Dendritic cell treated with granulocyte-macrophage colony-stimulating factor and Interleukin-4, amounts not matched to agents 40 ng/mL and 50 ng/mL, for 4 days (primary cell): Measurements from ENCODE around the gene PTCH1.
A peak's percentile ranks its signal among the peaks of the same experiment; 100 is the strongest.

Experiments
- H3K27ac Mint-ChIP-seq: one replicate; pipeline ENCODE4 v1.8.0; 2022; ENCODE audit warnings: mild to moderate bottlenecking, mixed read lengths
- H3K27me3 Mint-ChIP-seq: one replicate; pipeline ENCODE4 v1.8.0; 2022; ENCODE audit warnings: mild to moderate bottlenecking, mixed read lengths
- H3K36me3 Mint-ChIP-seq: one replicate; pipeline ENCODE4 v1.8.0; 2022; ENCODE audit warnings: low read depth, mixed read lengths
- H3K4me1 Mint-ChIP-seq: one replicate; pipeline ENCODE4 v1.8.0; 2022; ENCODE audit warnings: low read depth, mixed read lengths
- H3K4me3 Mint-ChIP-seq: one replicate; pipeline ENCODE4 v1.8.0; 2022; ENCODE audit warnings: mild to moderate bottlenecking, moderate library complexity, mixed read lengths
- H3K9me3 Mint-ChIP-seq: one replicate; pipeline ENCODE4 v1.8.0; 2022; ENCODE audit warnings: mixed read lengths
- intact Hi-C: fragments of 100-400 bp; cut with micrococcal nuclease; formaldehyde crosslinking; loops from one replicate; pipeline ENCODE4 v1.15.0; 2022

The PTCH1 gene

GRCh38 chr9:95508968-95509850 lies 7.6 kb downstream of the PTCH1 start:
- H3K27ac Mint-ChIP-seq = no peak overlapping the region
- H3K4me1 Mint-ChIP-seq = peaks cover 57% of the 10 kb centered on the region
- H3K4me3 Mint-ChIP-seq = peak overlapping the region; percentile 94
- H3K36me3 Mint-ChIP-seq = peaks cover 6% of the 10 kb centered on the region
- peaks cover 89% of the 10 kb centered on the region for H3K27me3 Mint-ChIP-seq
- intact Hi-C loops = loop anchor here (10.0 kb wide), 1 partner anchor 184 kb away; no protein-coding TSS in a partner anchor
- no peaks in the 10 kb centered on the region for H3K9me3 Mint-ChIP-seq

DNA sequence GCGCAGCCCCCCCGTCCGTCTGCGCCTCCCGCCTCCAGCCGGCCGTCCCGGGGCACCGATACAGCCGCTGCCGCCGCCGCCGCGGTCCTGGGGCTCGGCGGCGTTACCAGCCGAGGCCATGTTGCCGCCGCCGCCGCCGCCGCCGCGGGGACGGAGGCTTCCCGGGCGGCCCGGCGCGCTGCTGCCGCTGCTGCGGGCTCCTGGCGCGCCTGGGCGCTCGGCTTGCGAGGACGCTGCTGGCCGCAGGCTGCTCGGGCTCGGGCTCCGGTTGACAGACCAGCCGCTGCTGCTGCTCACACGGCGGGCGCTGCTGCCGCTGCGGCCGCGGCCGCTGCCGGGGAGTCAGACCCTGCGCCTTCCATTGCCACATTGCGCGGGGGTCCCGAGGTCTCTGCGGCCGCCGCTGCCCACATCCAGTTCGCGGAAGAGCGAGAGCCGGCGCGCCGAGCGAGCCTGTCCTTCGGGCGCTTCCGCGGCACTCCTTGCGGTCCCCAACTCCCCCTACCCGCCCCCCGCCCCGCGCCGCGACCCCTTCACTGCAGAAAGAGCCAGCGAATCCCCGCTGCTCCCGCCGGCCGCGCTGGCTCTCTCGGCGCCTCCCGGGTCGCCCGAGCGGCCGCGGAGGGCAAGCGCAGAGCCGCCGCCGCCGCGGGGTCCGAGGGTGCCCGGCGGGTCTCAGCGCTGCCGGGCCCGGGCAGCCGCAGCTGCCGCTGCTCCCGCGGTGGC lies 8.4 kb downstream of the PTCH1 start:
- peak overlapping the region; percentile 94 for H3K4me3 Mint-ChIP-seq
- peaks cover 85% of the 10 kb centered on the region for H3K27me3 Mint-ChIP-seq
- intact Hi-C loops = loop anchor here (10.0 kb wide), 1 partner anchor 184 kb away; no protein-coding TSS in a partner anchor
- peaks cover 6% of the 10 kb centered on the region for H3K36me3 Mint-ChIP-seq
- no peaks in the 10 kb centered on the region for H3K9me3 Mint-ChIP-seq
- peaks cover 57% of the 10 kb centered on the region for H3K4me1 Mint-ChIP-seq
- H3K27ac Mint-ChIP-seq = no peak overlapping the region

- Mint-ChIP-seq H3K4me1 (peaks cover 52% of the 10 kb centered on the region), H3K9me3 (no peaks in the 10 kb centered on the region), H3K36me3 (peaks cover 6% of the 10 kb centered on the region), H3K27ac (no peak overlapping the region), H3K27me3 (peaks cover 85% of the 10 kb centered on the region), H3K4me3 (peak overlapping the region; percentile 75)
- intact Hi-C loops = loop anchor here (10.0 kb wide), 1 partner anchor 183 kb away; no protein-coding TSS in a partner anchor
Measured at GRCh38 chr9:95507464-95508241, 9.1 kb downstream of the PTCH1 start.

DNA sequence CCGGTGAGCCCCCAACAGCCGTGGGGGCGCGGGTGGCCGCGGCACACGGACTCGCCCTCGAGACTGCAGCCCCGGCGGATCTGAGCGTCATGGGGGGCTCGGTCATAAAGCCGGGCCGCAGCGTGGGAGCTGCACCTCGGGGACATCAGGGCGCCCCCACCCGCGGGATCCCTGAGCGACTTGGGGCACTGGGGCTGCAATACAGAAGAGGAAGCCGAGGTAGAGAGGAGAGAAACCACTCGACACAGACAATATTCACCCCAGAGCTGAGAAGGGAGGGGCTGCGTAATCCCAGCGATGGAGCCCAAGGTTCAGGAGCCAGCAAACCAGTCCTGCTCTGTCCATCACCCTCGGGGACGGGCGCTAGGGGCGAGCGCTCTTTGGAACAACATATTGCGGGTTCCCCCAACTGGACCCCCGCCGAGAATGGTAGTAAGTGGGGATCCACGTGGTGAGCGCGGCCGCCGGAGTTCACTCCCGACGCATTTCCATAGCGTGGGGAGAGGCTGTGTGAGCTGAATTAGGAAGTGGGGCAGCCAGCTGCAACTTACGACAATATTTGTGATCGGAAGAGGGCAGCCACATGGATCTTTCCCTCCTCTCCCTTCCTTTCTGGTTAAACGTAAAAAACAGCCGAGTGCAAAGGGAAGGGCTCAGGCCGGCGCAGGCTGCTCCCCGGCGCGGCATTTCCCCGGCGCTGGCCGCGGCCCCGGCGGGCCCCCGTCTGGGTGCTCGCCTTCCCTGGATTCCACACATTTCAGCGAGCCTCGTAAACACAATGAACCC lies 9.9 kb downstream of the PTCH1 start:
- Mint-ChIP-seq H3K27ac (no peak overlapping the region), H3K4me3 (peak overlapping the region; percentile 75), H3K27me3 (peaks cover 85% of the 10 kb centered on the region), H3K36me3 (peaks cover 6% of the 10 kb centered on the region), H3K4me1 (peaks cover 47% of the 10 kb centered on the region), H3K9me3 (no peaks in the 10 kb centered on the region)
- intact Hi-C loops = loop anchor here (10.0 kb wide), 1 partner anchor 182 kb away; no protein-coding TSS in a partner anchor

GRCh38 chr9:95506428-95506677 lies 10.4 kb downstream of the PTCH1 start:
- Mint-ChIP-seq H3K27me3 (peaks cover 84% of the 10 kb centered on the region), H3K9me3 (no peaks in the 10 kb centered on the region), H3K36me3 (peaks cover 6% of the 10 kb centered on the region), H3K4me1 (peaks cover 44% of the 10 kb centered on the region), H3K27ac (no peak overlapping the region), H3K4me3 (peak overlapping the region; percentile 75)
- intact Hi-C loops = loop anchor here (10.0 kb wide), 1 partner anchor 182 kb away; no protein-coding TSS in a partner anchor

- Mint-ChIP-seq H3K4me3 (peak overlapping the region; percentile 75), H3K27ac (no peak overlapping the region), H3K4me1 (peaks cover 42% of the 10 kb centered on the region), H3K27me3 (peaks cover 85% of the 10 kb centered on the region), H3K9me3 (no peaks in the 10 kb centered on the region), H3K36me3 (peaks cover 6% of the 10 kb centered on the region)
- intact Hi-C loops = loop anchor here (10.0 kb wide), 1 partner anchor 181 kb away; no protein-coding TSS in a partner anchor
Measured at GRCh38 chr9:95505717-95506427, 10.9 kb downstream of the PTCH1 start.

DNA sequence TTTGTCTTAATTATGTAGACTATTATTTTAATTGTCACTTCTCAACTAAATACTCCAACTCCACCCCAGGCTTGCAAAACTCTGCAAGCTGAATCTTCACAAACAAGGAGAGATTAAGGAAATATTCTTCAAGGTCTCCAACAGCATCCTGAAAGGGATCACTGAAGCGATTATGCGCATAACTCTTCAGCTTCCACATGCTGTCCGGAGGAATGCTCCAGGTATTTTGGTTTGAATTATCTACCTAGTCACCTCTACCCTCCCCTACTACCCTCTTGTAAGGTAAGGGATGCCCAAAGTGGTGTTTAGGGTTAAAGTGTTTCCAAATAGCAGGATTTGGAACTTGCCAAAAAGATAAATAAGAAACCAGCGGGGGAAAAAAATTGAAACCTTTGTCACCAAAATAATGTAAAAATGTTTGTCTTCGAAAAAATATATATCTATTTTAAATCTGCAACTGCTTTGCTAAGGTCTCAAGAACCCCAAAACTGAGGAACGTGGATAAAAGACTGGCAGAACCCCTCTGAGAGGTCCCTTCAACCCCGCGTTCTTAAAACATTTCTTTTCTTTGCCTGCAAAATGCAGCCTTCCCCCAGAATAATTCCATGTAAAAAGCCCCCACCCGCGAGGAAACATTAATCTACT lies 11.6 kb downstream of the PTCH1 start:
- intact Hi-C loops = loop anchor here (10.0 kb wide), 1 partner anchor 180 kb away; no protein-coding TSS in a partner anchor
- no peak overlapping the region for H3K27ac Mint-ChIP-seq
- no peaks in the 10 kb centered on the region for H3K9me3 Mint-ChIP-seq
- peaks cover under 1% of the 10 kb centered on the region for H3K36me3 Mint-ChIP-seq
- H3K27me3 Mint-ChIP-seq = peaks cover 87% of the 10 kb centered on the region
- H3K4me3 Mint-ChIP-seq = no peak overlapping the region
- peaks cover 36% of the 10 kb centered on the region for H3K4me1 Mint-ChIP-seq

DNA sequence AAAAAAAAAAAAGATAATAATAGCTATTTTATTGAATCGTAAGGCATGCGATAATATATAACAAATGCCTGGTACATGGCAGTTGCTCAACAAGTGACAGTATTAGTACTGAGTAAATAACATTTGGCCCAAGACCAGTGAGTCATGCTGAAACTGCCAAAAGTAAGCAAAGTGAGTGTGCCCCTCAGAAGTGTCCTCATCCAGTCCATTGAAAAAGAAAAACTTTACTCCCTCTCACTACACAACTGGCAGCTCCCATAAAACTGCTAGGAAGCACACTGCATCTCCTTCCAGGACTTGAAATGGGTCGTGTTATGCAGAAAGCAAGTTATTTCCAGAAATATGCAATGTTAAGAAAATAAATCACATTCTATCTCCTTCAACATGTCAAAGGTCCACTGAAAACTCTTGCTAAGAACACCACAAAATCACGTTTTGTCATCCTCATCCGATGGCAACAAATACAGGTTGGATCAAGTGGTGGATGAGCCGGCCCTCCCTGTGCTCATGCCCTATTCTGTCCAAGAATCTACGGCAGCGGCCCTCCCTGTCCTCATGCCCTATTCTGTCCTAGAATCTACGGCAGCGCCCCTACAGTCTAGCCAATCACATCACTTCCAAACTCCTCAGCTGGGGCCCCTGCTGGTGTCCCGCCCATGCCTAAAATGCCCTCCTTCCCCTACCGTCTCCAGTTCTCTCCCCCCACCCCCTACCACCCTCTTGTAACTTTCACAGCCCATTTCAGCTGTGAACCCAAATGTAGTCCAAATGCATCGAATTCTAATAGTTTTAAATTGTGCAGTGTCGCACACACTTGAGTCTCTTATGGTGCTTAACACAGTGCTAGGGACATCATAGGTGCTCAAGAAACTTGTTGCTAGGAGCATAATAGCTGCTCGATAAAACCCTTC lies 12.5 kb downstream of the PTCH1 start:
- Mint-ChIP-seq H3K27ac (no peak overlapping the region), H3K9me3 (no peaks in the 10 kb centered on the region), H3K36me3 (no peaks in the 10 kb centered on the region), H3K27me3 (peaks cover 84% of the 10 kb centered on the region), H3K4me3 (no peak overlapping the region), H3K4me1 (peaks cover 27% of the 10 kb centered on the region)
- intact Hi-C loops = loop anchor here (10.0 kb wide), 1 partner anchor 180 kb away; no protein-coding TSS in a partner anchor

- no peak overlapping the region for H3K4me3 Mint-ChIP-seq
- no peaks in the 10 kb centered on the region for H3K9me3 Mint-ChIP-seq
- intact Hi-C loops = loop anchor here (10.0 kb wide), 1 partner anchor 179 kb away; no protein-coding TSS in a partner anchor
- H3K36me3 Mint-ChIP-seq = no peaks in the 10 kb centered on the region
- no peak overlapping the region for H3K27ac Mint-ChIP-seq
- H3K4me1 Mint-ChIP-seq = peaks cover 21% of the 10 kb centered on the region
- peaks cover 81% of the 10 kb centered on the region for H3K27me3 Mint-ChIP-seq
Measured at GRCh38 chr9:95503369-95503768, 13.4 kb downstream of the PTCH1 start.

GRCh38 chr9:95502248-95502647 lies 14.5 kb downstream of the PTCH1 start:
- H3K27ac Mint-ChIP-seq = no peak overlapping the region
- intact Hi-C loops = loop anchor here (10.0 kb wide), 1 partner anchor 177 kb away; no protein-coding TSS in a partner anchor
- peaks cover 81% of the 10 kb centered on the region for H3K27me3 Mint-ChIP-seq
- no peaks in the 10 kb centered on the region for H3K9me3 Mint-ChIP-seq
- no peaks in the 10 kb centered on the region for H3K36me3 Mint-ChIP-seq
- H3K4me3 Mint-ChIP-seq = no peak overlapping the region
- peaks cover 12% of the 10 kb centered on the region for H3K4me1 Mint-ChIP-seq

- Mint-ChIP-seq H3K36me3 (no peaks in the 10 kb centered on the region), H3K4me3 (no peak overlapping the region), H3K27me3 (peaks cover 73% of the 10 kb centered on the region), H3K27ac (no peak overlapping the region), H3K4me1 (peaks cover 4% of the 10 kb centered on the region), H3K9me3 (no peaks in the 10 kb centered on the region)
- intact Hi-C loops = loop anchor here (10.0 kb wide), 1 partner anchor 175 kb away; no protein-coding TSS in a partner anchor
Measured at GRCh38 chr9:95499847-95500246, 16.9 kb downstream of the PTCH1 start.
